ENCODE data around the gene MTA1.

DNA sequence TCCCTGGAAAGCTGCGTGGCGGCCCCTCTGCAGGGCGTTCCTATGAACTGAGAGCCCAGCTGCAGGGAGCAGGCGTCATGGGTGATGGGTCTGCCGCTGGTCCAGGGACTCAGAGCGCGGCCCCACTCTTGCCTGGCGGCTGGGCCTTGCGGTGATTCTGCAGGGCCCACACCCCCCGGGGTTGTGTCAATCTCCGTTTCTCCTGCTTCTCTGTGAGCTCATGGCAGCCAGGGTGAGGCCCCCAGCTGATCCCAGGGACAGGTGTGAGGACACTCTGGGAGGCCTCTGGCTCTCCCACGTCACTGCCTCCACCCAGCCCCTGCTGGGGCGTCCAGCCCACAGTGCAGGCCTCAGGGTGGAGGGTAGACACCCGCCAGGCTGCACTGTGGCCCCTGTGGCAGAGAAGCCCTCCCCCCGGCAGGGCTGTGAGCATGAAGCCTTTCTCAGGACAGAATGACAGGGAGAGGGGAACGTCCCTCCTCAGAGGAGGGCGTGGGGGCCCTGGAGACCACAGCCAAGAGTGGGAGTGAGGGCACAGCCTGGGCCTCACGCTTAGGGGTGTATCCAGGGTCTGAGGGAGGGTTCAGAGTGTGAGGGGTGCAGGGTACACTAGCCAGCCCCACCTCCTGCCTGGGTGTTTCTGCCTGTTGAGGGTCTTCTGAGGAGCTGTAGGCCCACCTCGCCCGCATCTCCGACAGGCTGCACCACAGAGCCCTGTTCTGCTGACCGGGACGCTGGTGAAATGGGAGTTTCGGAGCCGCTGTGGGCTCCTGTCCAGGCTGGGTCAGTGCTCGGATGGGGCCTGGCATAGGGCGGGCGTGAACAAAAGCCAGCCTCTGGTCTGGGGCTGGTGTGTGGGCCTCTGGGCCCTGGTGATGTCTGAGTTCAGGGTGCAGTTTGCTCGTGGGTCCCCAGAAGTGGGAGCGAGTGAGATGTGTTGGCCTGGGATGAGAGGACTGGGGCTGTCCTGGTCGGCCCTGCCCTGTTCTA lies 28.3 kb downstream of the MTA1 start:
- TF ChIP-seq POLR2A (IDR thresholded peaks at IDR 0.05; ENCODE audit: low read depth, low read length): no peak
- no peak for TF ChIP-seq POLR2AphosphoS5 (IDR thresholded peaks at IDR 0.05; ENCODE audit: low read depth, low read length)
- no peak for TF ChIP-seq PAX5 (IDR thresholded peaks at IDR 0.05; ENCODE audit: insufficient read depth, low read length, severe bottlenecking)
- TF ChIP-seq TAF1 (IDR thresholded peaks at IDR 0.05; ENCODE audit: low read depth, low read length): no peak
- no peak for TF ChIP-seq POU2F2 (IDR thresholded peaks at IDR 0.05; ENCODE audit: low read depth, low read length)
- TF ChIP-seq SPI1 (IDR thresholded peaks at IDR 0.05; ENCODE audit: low read depth, low read length): no peak

All from GM12891 (cell line).